Measurements from ENCODE around the gene IFNLR1. TPM values are rescaled to one million over a fixed set of nuclear protein-coding genes. Genes with fewer than 3 reads are reported as not detected.

The IFNLR1 gene
- total RNA-seq, 1 experiment from 2014 or later: 9.6 TPM

GRCh38 chr1:24126018-24126671 is 60.9 kb downstream of the IFNLR1 start:
- Histone ChIP-seq H2AFZ (ENCODE audit: low read length) (no peak overlapping the region), H3K4me1 (ENCODE audit: insufficient read depth, low read length) (no peaks in the 10 kb centered on the region), H3K18ac (ENCODE audit: insufficient read length, low read depth, low read length) (no peak overlapping the region), H2AK5ac (ENCODE audit: insufficient read length, low read length) (no peak overlapping the region), H3K4ac (ENCODE audit: low read depth, low read length) (no peak overlapping the region), H4K20me1 (ENCODE audit: control insufficient read depth, insufficient read depth, insufficient read length) (no peaks in the 10 kb centered on the region), H3K56ac (ENCODE audit: insufficient read length, low read depth, low read length) (no peak overlapping the region), H4K8ac (replicated peaks; ENCODE audit: insufficient read length, low read depth, low read length) (no peak overlapping the region), H3K79me2 (ENCODE audit: insufficient read depth, low read length) (no peaks in the 10 kb centered on the region), H3K27me3 (ENCODE audit: insufficient read depth, low read length) (no peaks in the 10 kb centered on the region), H4K91ac (ENCODE audit: insufficient read length, low read depth, low read length) (no peak overlapping the region), H3T11ph (ENCODE audit: low read length) (no peak overlapping the region), H2BK120ac (ENCODE audit: low read depth, low read length, poor library complexity, severe bottlenecking) (no peak overlapping the region), H3K9me3 (ENCODE audit: control insufficient read depth, low read depth, low read length) (no peaks in the 10 kb centered on the region), H4K5ac (ENCODE audit: insufficient read length, low read depth, low read length) (no peak overlapping the region), H2BK15ac (ENCODE audit: low read depth, low read length) (no peak overlapping the region), H2BK20ac (ENCODE audit: low read depth, low read length, poor library complexity, severe bottlenecking) (no peak overlapping the region), H3K4me2 (ENCODE audit: insufficient read depth, insufficient read length, low read length) (no peak overlapping the region), H3K79me1 (ENCODE audit: insufficient read depth, low read depth, low read length, poor library complexity, severe bottlenecking) (no peaks in the 10 kb centered on the region), H2BK12ac (ENCODE audit: insufficient read length, low read depth, low read length) (no peak overlapping the region), H3K14ac (ENCODE audit: insufficient read depth, low read length) (no peak overlapping the region), H3K23me2 (ENCODE audit: insufficient read length, low read depth, low read length, poor library complexity, severe bottlenecking) (no peaks in the 10 kb centered on the region), H3K27ac (ENCODE audit: insufficient read length, low read depth, low read length) (no peak overlapping the region), H2BK5ac (ENCODE audit: insufficient read length, low read length) (no peak overlapping the region), H3K23ac (ENCODE audit: insufficient read length, low read depth, low read length) (no peak overlapping the region), H3K9ac (ENCODE audit: extremely low read depth, insufficient read length, low read length) (no peak overlapping the region)
- Mint-ChIP-seq H3K9me3 (peaks cover 0 to 13% of the 10 kb centered on the region in 2 experiments; a peak in 2 of 5 replicates), H3K27ac (no peak overlapping the region), H3K27me3 (ENCODE audit: low read depth) (no peaks in the 10 kb centered on the region; the same call in 1 of the 2 replicates), H3K4me3 (no peak overlapping the region), H3K4me1 (peaks cover 13 to 15% of the 10 kb centered on the region in 2 experiments), H3K36me3 (ENCODE audit: insufficient read depth in 1 of 3, low read depth in 3 of 3) (peaks cover 0 to 8% (median 2%) of the 10 kb centered on the region in 3 experiments; a peak in 1 of 7 replicates)
- no peak for DNase-seq
- no peak for TF ChIP-seq CTCF (conservative IDR thresholded peaks at IDR 0.05)
- no CpG with 5 or more reads among the region's 6 CpGs for WGBS (ENCODE audit: extremely low coverage, insufficient read length, low lambda C conversion rate)

All from H9 (cell line).